ENCODE results near the gene KLF13. TPM values are rescaled to one million over a fixed set of nuclear protein-coding genes. Genes with fewer than 3 reads are reported as not detected.

The KLF13 gene
- total and polyA plus RNA-seq, 7 donors = 18.7 to 71.9 (median 25.0) TPM

DNA sequence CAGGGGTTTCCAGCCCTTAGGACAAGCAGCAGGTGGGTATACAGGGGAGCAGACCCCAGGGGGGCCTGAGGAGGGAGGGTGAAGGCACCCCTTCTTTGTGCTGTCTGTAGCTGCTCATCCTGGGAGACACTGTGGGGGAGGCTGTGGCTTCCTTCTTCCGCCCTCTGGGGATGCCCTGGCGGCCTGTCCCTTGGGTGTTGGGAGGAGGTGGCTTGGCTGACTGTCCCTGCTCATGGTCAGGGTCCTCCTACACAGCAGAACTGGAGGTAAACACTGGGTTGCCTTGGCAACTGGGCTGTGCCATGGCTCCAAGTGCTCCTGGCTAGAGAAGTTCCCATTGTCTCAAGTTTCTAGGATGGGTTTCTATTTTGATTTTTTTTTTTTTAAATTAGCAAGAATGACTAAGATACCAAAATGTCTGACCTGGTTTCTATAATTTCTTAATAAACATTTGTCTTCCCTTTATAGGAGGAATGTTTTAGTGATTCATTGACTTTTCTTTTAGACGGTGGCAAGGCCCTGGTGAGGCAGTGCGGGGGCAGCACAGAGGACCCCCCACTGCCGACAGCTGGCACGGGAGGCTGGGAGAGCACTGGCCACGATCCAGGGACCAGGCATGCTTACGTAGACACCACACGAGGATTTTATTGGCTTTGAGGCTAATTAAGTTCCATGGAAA lies 12.4 kb downstream of the KLF13 start:
- intact Hi-C loops (cut with DNase I) = no loop called here
- H3K4me1 ChIP-seq = peaks cover 0 to 97% (median 91%) of the 10 kb centered on the region in 4 donors
- DNase-seq = no peak

DNA sequence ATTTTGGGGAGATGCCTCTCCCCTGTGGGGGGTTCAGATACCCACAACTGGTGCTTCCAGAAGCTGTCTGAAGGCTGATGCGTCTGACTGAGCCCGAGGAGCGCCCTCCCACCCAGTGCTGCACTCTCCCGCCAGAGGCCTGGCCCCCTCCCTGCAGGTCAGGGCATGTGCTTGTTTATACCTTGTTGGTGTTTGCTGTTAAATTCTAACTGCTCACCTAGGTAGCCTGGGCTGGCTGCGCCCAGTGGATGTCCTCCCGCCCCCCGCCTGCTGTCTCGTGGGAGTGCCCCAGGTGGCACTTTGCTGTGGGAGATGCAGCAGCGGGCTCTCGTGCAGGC lies 12.9 kb downstream of the KLF13 start:
- H3K4me3 ChIP-seq = no peak overlapping the region
- H3K27ac ChIP-seq = peak overlapping the region; percentile 64 to 79 (median 77)
- H3K36me3 ChIP-seq = no peaks in the 10 kb centered on the region
- TF ChIP-seq POLR2AphosphoS5 (IDR thresholded peaks at IDR 0.05) = no peak
- TF ChIP-seq POLR2A (IDR thresholded peaks at IDR 0.05) = no peak
- TF ChIP-seq, protein P1, sequence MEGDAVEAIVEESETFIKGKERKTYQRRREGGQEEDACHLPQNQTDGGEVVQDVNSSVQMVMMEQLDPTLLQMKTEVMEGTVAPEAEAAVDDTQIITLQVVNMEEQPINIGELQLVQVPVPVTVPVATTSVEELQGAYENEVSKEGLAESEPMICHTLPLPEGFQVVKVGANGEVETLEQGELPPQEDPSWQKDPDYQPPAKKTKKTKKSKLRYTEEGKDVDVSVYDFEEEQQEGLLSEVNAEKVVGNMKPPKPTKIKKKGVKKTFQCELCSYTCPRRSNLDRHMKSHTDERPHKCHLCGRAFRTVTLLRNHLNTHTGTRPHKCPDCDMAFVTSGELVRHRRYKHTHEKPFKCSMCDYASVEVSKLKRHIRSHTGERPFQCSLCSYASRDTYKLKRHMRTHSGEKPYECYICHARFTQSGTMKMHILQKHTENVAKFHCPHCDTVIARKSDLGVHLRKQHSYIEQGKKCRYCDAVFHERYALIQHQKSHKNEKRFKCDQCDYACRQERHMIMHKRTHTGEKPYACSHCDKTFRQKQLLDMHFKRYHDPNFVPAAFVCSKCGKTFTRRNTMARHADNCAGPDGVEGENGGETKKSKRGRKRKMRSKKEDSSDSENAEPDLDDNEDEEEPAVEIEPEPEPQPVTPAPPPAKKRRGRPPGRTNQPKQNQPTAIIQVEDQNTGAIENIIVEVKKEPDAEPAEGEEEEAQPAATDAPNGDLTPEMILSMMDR (IDR thresholded peaks at IDR 0.05) = no peak
- TF ChIP-seq EP300 (IDR thresholded peaks at IDR 0.05) = no peak
- no peaks in the 10 kb centered on the region for H3K9me3 ChIP-seq
- no peaks in the 10 kb centered on the region for H3K27me3 ChIP-seq
- H3K4me1 ChIP-seq = peaks cover 0 to 97% (median 93%) of the 10 kb centered on the region in 4 donors
- DNase-seq = no peak
- 69 to 74% methylated on average over 10 of the region's 10 CpGs for WGBS, 2 donors
- intact Hi-C loops (cut with DNase I) = no loop called here

More for the DNA sequence above, 12.4 kb downstream of the KLF13 start:
- no peaks in the 10 kb centered on the region for H3K9me3 ChIP-seq
- H3K27ac ChIP-seq = peak overlapping the region; percentile 64 to 79 (median 77)
- H3K4me3 ChIP-seq = no peak overlapping the region
- H3K36me3 ChIP-seq = no peaks in the 10 kb centered on the region
- WGBS, 2 donors = 45 to 49% methylated on average over 9 of the region's 9 CpGs
- H3K27me3 ChIP-seq = no peaks in the 10 kb centered on the region
- TF ChIP-seq, protein P1 (IDR thresholded peaks at IDR 0.05) = no peak
- TF ChIP-seq EP300 (IDR thresholded peaks at IDR 0.05) = peak in 1 of 4 donors; percentile 7
- peak in 1 of 4 donors; percentile 25 for TF ChIP-seq POLR2AphosphoS5 (IDR thresholded peaks at IDR 0.05)

DNA sequence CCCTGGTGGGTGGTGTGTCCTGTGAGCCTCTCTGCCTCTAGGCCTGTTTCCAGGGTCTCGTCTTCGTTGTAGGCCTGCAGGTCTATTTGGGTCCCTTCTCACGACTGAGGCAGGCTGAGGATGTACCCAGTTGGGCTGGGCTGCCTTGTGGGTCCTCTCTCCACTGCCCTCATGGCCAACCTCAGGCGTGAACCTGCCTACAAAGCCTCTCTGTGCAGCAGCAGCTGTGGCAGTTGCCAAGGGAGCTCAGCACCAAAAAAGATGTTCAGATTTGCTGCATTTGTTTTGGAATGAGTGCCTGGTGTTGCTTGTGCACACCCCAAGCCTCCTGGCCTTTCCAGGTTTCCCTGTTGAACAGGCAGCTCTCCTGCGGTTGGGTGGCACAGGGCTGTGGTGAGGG lies 13.4 kb downstream of the KLF13 start:
- no peaks in the 10 kb centered on the region for H3K36me3 ChIP-seq
- no peaks in the 10 kb centered on the region for H3K9me3 ChIP-seq
- peak overlapping the region; percentile 64 to 79 (median 77) for H3K27ac ChIP-seq
- DNase-seq = no peak
- 77 to 84% methylated on average over 5 of the region's 5 CpGs for WGBS, 2 donors
- TF ChIP-seq, protein P1 (IDR thresholded peaks at IDR 0.05) = no peak
- TF ChIP-seq POLR2AphosphoS5 (IDR thresholded peaks at IDR 0.05) (no peak), EP300 (IDR thresholded peaks at IDR 0.05) (no peak), POLR2A (IDR thresholded peaks at IDR 0.05) (no peak)
- no peaks in the 10 kb centered on the region for H3K27me3 ChIP-seq
- intact Hi-C loops (cut with DNase I) = no loop called here
- peaks cover 0 to 97% (median 93%) of the 10 kb centered on the region in 4 donors for H3K4me1 ChIP-seq
- no peak overlapping the region for H3K4me3 ChIP-seq

DNA sequence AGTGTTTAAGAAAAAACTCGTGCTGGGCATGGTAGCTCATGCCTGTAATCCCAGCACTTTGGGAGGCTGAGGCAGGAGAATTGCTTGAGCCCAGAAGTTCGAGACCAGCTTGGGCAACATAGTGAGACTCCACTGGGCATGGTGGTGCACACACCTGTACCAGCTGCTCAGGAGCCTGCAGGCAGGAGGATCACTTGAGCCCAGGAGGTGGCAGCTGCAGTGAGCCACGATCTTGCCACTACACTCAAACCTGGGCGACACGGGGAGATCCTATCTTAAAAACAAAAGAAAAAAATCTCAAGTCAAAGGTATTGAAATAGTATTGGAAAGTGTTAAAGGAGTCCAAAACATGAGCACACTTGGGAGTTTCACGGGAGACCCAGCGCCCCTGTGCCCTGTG lies 14.0 kb downstream of the KLF13 start:
- 86 to 91% methylated on average over 7 of the region's 7 CpGs for WGBS, 2 donors
- DNase-seq = no peak
- Histone ChIP-seq H3K9me3 (no peaks in the 10 kb centered on the region), H3K27me3 (no peaks in the 10 kb centered on the region), H3K36me3 (no peaks in the 10 kb centered on the region), H3K4me3 (no peak overlapping the region), H3K27ac (peak overlapping the region in 1 of 4 donors; percentile 79), H3K4me1 (peaks cover 0 to 97% (median 93%) of the 10 kb centered on the region in 4 donors)
- TF ChIP-seq, protein P1 (IDR thresholded peaks at IDR 0.05) = no peak
- TF ChIP-seq EP300 (IDR thresholded peaks at IDR 0.05) = no peak
- no peak for TF ChIP-seq POLR2A (IDR thresholded peaks at IDR 0.05)
- no peak for TF ChIP-seq POLR2AphosphoS5 (IDR thresholded peaks at IDR 0.05)
- intact Hi-C loops (cut with DNase I) = no loop called here

DNA sequence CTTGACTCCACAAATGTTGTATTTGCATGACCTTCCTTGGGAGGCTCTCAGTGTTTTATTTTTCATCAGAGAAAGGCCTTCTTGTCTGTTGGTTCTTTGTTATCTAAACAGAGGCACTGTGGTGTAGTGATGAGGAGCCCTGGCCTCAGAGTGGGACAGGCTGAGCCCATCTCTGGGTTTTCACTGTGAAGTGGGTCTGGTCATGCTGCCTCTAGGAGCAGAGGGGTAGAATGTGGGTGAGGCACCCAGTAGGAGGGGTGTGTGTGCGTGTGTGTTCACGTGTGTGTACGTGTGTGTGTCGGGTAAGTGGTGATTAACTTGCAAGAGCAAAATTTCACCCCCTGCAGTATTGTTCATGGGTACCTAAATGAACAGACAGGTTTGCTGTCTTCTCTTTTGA lies 14.4 kb downstream of the KLF13 start:
- Histone ChIP-seq H3K4me3 (no peak overlapping the region), H3K4me1 (peaks cover 0 to 97% (median 91%) of the 10 kb centered on the region in 4 donors), H3K9me3 (no peaks in the 10 kb centered on the region), H3K27me3 (no peaks in the 10 kb centered on the region), H3K36me3 (no peaks in the 10 kb centered on the region), H3K27ac (no peak overlapping the region)
- DNase-seq = no peak
- TF ChIP-seq, protein P1 (IDR thresholded peaks at IDR 0.05) = no peak
- no peak for TF ChIP-seq EP300 (IDR thresholded peaks at IDR 0.05)
- TF ChIP-seq POLR2A (IDR thresholded peaks at IDR 0.05) = no peak
- no peak for TF ChIP-seq POLR2AphosphoS5 (IDR thresholded peaks at IDR 0.05)
- 68 to 78% methylated on average over 4 of the region's 4 CpGs for WGBS, 2 donors
- intact Hi-C loops (cut with DNase I) = no loop called here

All from sigmoid colon (tissue), 7 donors.